Esophagus muscularis mucosa (tissue), 4 donors: ENCODE results near the gene GID4. TPM values are rescaled to one million over a fixed set of nuclear protein-coding genes. Genes with fewer than 3 reads are reported as not detected.
"Not testable (repeated sequence)": the region's sequence is repeated elsewhere in the genome, so short reads cannot be mapped to it uniquely, and the experiment has no call there.

ENCODE experiments used
- DNase-seq: peaks from one replicate; pipeline ENCODE4 v3.0.0-alpha.2; 2017; ENCODE audit errors: extremely low spot score
- H3K27ac ChIP-seq, 4 donors: fragments of 200-600 bp; sonication (generic); replicated peaks in 1 of 4; 1 replicate in 3 of 4; 2 replicates in 1 of 4; pipeline ENCODE4 v1.5.1; 2016 to 2019; ENCODE audit warnings: mild to moderate bottlenecking in 1 of 4
- H3K27me3 ChIP-seq, 4 donors: fragments of 200-600 bp; sonication (generic); one replicate each; pipeline versions ENCODE4 v1.5.1 to v1.6.0; 2016 to 2019
- H3K36me3 ChIP-seq, 4 donors: fragments of 200-600 bp; sonication (generic); one replicate each; pipeline ENCODE4 v1.5.1; 2016 to 2019
- H3K4me1 ChIP-seq, 4 donors: fragments of 200-600 bp; sonication (generic); one replicate each; pipeline ENCODE4 v1.5.1; 2016 to 2019
- H3K4me3 ChIP-seq, 4 donors: fragments of 200-600 bp; sonication (generic); 1 replicate in 2 of 4; 2 replicates in 2 of 4; pipeline ENCODE4 v1.5.1; 2016 to 2019; ENCODE audit warnings: mild to moderate bottlenecking in 4 of 4, moderate library complexity in 1 of 4
- H3K9me3 ChIP-seq, 4 donors: fragments of 200-600 bp; sonication (generic); 1 replicate in 3 of 4; 2 replicates in 1 of 4; pipeline ENCODE4 v1.5.1; 2016 to 2019
- CTCF ChIP-seq, 3 experiments: fragments of 200-600 bp in 2 of 3; fragments of 450-650 bp in 1 of 3; sonication (generic) in 2 of 3; IDR thresholded peaks; one replicate each; pipeline ENCODE4 v1.5.1; 2017 to 2019; ENCODE audit warnings: antibody characterized with exemption in 3 of 3, mild to moderate bottlenecking in 2 of 3, moderate library complexity in 1 of 3
- EP300 ChIP-seq: sonication (generic); formaldehyde crosslinking; IDR thresholded peaks from one replicate; pipeline ENCODE4 v1.6.1; 2017; ENCODE audit warnings: antibody characterized with exemption
- POLR2A ChIP-seq: fragments of 450-650 bp; IDR thresholded peaks from one replicate; pipeline ENCODE4 v1.6.1; 2017; ENCODE audit warnings: antibody characterized with exemption, moderate library complexity, mild to moderate bottlenecking, low read depth
- POLR2AphosphoS5 ChIP-seq, 2 donors: sonication (generic); formaldehyde crosslinking; IDR thresholded peaks; one replicate each; pipeline ENCODE4 v1.6.1; 2017; ENCODE audit warnings: antibody characterized with exemption in 2 of 2
- WGBS: methylation state at CpG from one replicate; pipeline ENCODE4 v1.1.5; 2018; 5-methylcytosine and 5-hydroxymethylcytosine counted together
- intact Hi-C: fragments of 100-400 bp; cut with DNase I; formaldehyde crosslinking; loops from one replicate; pipeline ENCODE4 v1.15.1; 2023
- total RNA-seq, 4 donors: library from RNA; depleted of rRNA; stranded (reverse); fragments of >200 nt; gene quantifications; one replicate each; pipeline versions ENCODE4 v1.1.0 to v1.2.1, GENCODE V29; 2016

The GID4 gene
- total RNA-seq, 4 donors from 2014 or later = 33.1 to 39.8 (median 34.4) TPM

GRCh38 chr17:17993852-17994251 is 45.4 kb upstream of the GID4 start:
- H3K9me3 ChIP-seq = no peaks in the 10 kb centered on the region
- no peak overlapping the region for H3K4me3 ChIP-seq
- TF ChIP-seq POLR2A = no peak
- TF ChIP-seq EP300 = no peak
- TF ChIP-seq CTCF (IDR thresholded peaks at IDR 0.05) = no peak
- WGBS = 100% methylated on average over 1 of the region's 12 CpGs
- no peaks in the 10 kb centered on the region for H3K27me3 ChIP-seq
- H3K27ac ChIP-seq = no peak overlapping the region
- DNase-seq = no peak
- peaks cover 0 to 5% (median 1%) of the 10 kb centered on the region in 4 donors for H3K36me3 ChIP-seq
- H3K4me1 ChIP-seq = peaks cover 0 to 4% (median 0%) of the 10 kb centered on the region in 4 donors
- intact Hi-C loops = no loop called here

GRCh38 chr17:17994271-17995069 is 44.7 kb upstream of the GID4 start:
- H3K4me3 ChIP-seq = no peak overlapping the region
- no peak for DNase-seq
- H3K27ac ChIP-seq = no peak overlapping the region
- no peaks in the 10 kb centered on the region for H3K27me3 ChIP-seq
- peaks cover 0 to under 1% (median 0%) of the 10 kb centered on the region in 4 donors for H3K36me3 ChIP-seq
- peaks cover 0 to 4% (median 0%) of the 10 kb centered on the region in 4 donors for H3K4me1 ChIP-seq
- H3K9me3 ChIP-seq = no peaks in the 10 kb centered on the region
- TF ChIP-seq POLR2AphosphoS5 (IDR thresholded peaks at IDR 0.05) (no peak), POLR2A (no peak), EP300 (no peak), CTCF (IDR thresholded peaks at IDR 0.05) (peak in 1 of 3 experiments; percentile 15)
- intact Hi-C loops = no loop called here
- WGBS = 79% methylated on average over 14 of the region's 18 CpGs

GRCh38 chr17:17995887-17996286 is 43.3 kb upstream of the GID4 start:
- WGBS = 95% methylated on average over 8 of the region's 8 CpGs
- H3K27ac ChIP-seq, H3K9me3 ChIP-seq, H3K4me3 ChIP-seq, H3K27me3 ChIP-seq, H3K36me3 ChIP-seq, DNase-seq, H3K4me1 ChIP-seq, intact Hi-C loops: not testable (repeated sequence)

GRCh38 chr17:17998934-17999333 is 40.3 kb upstream of the GID4 start:
- intact Hi-C loops = no loop called here
- Histone ChIP-seq H3K4me1 (peaks cover 0 to 4% (median 0%) of the 10 kb centered on the region in 4 donors), H3K9me3 (no peaks in the 10 kb centered on the region), H3K27ac (no peak overlapping the region), H3K36me3 (no peaks in the 10 kb centered on the region), H3K4me3 (no peak overlapping the region), H3K27me3 (no peaks in the 10 kb centered on the region)
- no peak for TF ChIP-seq EP300
- no peak for TF ChIP-seq POLR2A
- TF ChIP-seq POLR2AphosphoS5 (IDR thresholded peaks at IDR 0.05) = no peak
- TF ChIP-seq CTCF (IDR thresholded peaks at IDR 0.05) = no peak
- no peak for DNase-seq
- WGBS = 90% methylated on average over 3 of the region's 8 CpGs

GRCh38 chr17:17999364-18000029 is 39.7 kb upstream of the GID4 start:
- Histone ChIP-seq H3K36me3 (peaks cover 0 to 3% (median 0%) of the 10 kb centered on the region in 4 donors), H3K27me3 (no peaks in the 10 kb centered on the region), H3K4me1 (peaks cover 0 to 2% (median 0%) of the 10 kb centered on the region in 4 donors), H3K9me3 (no peaks in the 10 kb centered on the region), H3K27ac (no peak overlapping the region), H3K4me3 (no peak overlapping the region)
- 85% methylated on average over 9 of the region's 9 CpGs for WGBS
- intact Hi-C loops = no loop called here
- no peak for DNase-seq
- TF ChIP-seq POLR2A (no peak), EP300 (no peak), POLR2AphosphoS5 (IDR thresholded peaks at IDR 0.05) (no peak), CTCF (IDR thresholded peaks at IDR 0.05) (no peak)
